HEK293T (cell line): ENCODE data around the gene TYSND1.

ENCODE experiments used
- CTCF ChIA-PET: fragments of 350-600 bp; formaldehyde crosslinking; extraction: SDS; loops from one replicate; lab custom pipeline; 2021; ENCODE audit warnings: antibody characterized with exemption, inconsistent platforms; lab: Yijun Ruan, JAX
- POLR2A ChIA-PET: fragments of 350-600 bp; formaldehyde crosslinking; extraction: SDS; loops from one replicate; lab custom pipeline; 2020; ENCODE audit warnings: antibody characterized with exemption, inconsistent platforms; lab: Yijun Ruan, JAX
- DNase-seq: peaks from one replicate; pipeline ENCODE4 v3.0.0; 2012; ENCODE audit warnings: mixed read lengths; ENCODE audit errors: extremely low spot score
- ARNT ChIP-seq: fragments of 450-650 bp; IDR thresholded peaks from 2 replicates; pipeline ENCODE4 v1.6.1; 2017; ENCODE audit warnings: mild to moderate bottlenecking
- BHLHE40 ChIP-seq: fragments of 450-650 bp; IDR thresholded peaks from 2 replicates; pipeline ENCODE4 v1.6.1; 2016; ENCODE audit warnings: mild to moderate bottlenecking, moderate library complexity, borderline replicate concordance
- CTBP1 ChIP-seq: fragments of 450-650 bp; IDR thresholded peaks from 2 replicates; pipeline ENCODE4 v1.6.1; 2016; ENCODE audit warnings: borderline replicate concordance
- ELF4 ChIP-seq: fragments of 450-650 bp; IDR thresholded peaks from 2 replicates; pipeline ENCODE4 v1.6.1; 2017; ENCODE audit warnings: antibody characterized with exemption
- FOXA1 ChIP-seq: fragments of 450-650 bp; IDR thresholded peaks from 2 replicates; pipeline ENCODE4 v1.6.1; 2016; ENCODE audit warnings: mild to moderate bottlenecking
- FOXK2 ChIP-seq: fragments of 450-650 bp; IDR thresholded peaks from 2 replicates; pipeline ENCODE4 v1.6.1; 2016; ENCODE audit warnings: mild to moderate bottlenecking
- FOXM1 ChIP-seq: fragments of 450-650 bp; IDR thresholded peaks from 2 replicates; pipeline ENCODE4 v1.6.1; 2017; ENCODE audit warnings: mild to moderate bottlenecking, borderline replicate concordance
- HDGF ChIP-seq: fragments of 450-650 bp; IDR thresholded peaks from 2 replicates; pipeline ENCODE4 v1.6.1; 2017; ENCODE audit warnings: antibody characterized with exemption, borderline replicate concordance
- L3MBTL2 ChIP-seq: fragments of 450-650 bp; conservative IDR thresholded peaks from 2 replicates; pipeline ENCODE4 v1.6.1; 2016; ENCODE audit warnings: mild to moderate bottlenecking
- LEF1 ChIP-seq: fragments of 450-650 bp; IDR thresholded peaks from 2 replicates; pipeline ENCODE4 v1.6.1; 2017; ENCODE audit warnings: mild to moderate bottlenecking, borderline replicate concordance
- NFRKB ChIP-seq: fragments of 450-650 bp; IDR thresholded peaks from 2 replicates; pipeline ENCODE4 v1.6.1; 2016; ENCODE audit warnings: mild to moderate bottlenecking, moderate library complexity
- PKNOX1 ChIP-seq: fragments of 450-650 bp; IDR thresholded peaks from 2 replicates; pipeline ENCODE4 v1.6.1; 2016
- SP1 ChIP-seq: fragments of 450-650 bp; IDR thresholded peaks from 2 replicates; pipeline ENCODE4 v1.6.1; 2017
- SUZ12 ChIP-seq: fragments of 450-650 bp; IDR thresholded peaks from 2 replicates; pipeline ENCODE4 v1.6.1; 2016; ENCODE audit warnings: mild to moderate bottlenecking
- TARDBP ChIP-seq: fragments of 450-650 bp; IDR thresholded peaks from 2 replicates; pipeline ENCODE4 v1.6.1; 2016
- ZNF384 ChIP-seq: fragments of 450-650 bp; IDR thresholded peaks from 2 replicates; pipeline ENCODE4 v1.6.1; 2016

The TYSND1 gene

GRCh38 chr10:70169011-70169410 is 22.5 kb upstream of the TYSND1 start:
- DNase-seq: no peak
- ChIA-PET POLR2A (interaction anchor here (3.3 kb wide), 1 partner anchor 23 kb away, joined by 12 read pairs; the partner anchor contains the start of gene TYSND1), CTCF (no interaction called here)
- TF ChIP-seq BHLHE40: no peak
- TF ChIP-seq FOXM1: no peak
- TF ChIP-seq ARNT: no peak
- TF ChIP-seq L3MBTL2: no peak
- TF ChIP-seq TARDBP: no peak
- no peak for TF ChIP-seq PKNOX1
- no peak for TF ChIP-seq HDGF
- TF ChIP-seq FOXA1: no peak
- no peak for TF ChIP-seq NFRKB
- no peak for TF ChIP-seq CTBP1
- no peak for TF ChIP-seq SP1
- TF ChIP-seq SUZ12: no peak
- no peak for TF ChIP-seq FOXK2
- TF ChIP-seq ELF4: no peak
- TF ChIP-seq LEF1: no peak
- no peak for TF ChIP-seq ZNF384

GRCh38 chr10:70167246-70167645 is 20.7 kb upstream of the TYSND1 start:
- ChIA-PET CTCF (no interaction called here), POLR2A (interaction anchor here (3.3 kb wide), 1 partner anchor 21 kb away, joined by 12 read pairs; the partner anchor contains the start of gene TYSND1)
- DNase-seq: no peak
- TF ChIP-seq ELF4: no peak
- no peak for TF ChIP-seq SUZ12
- no peak for TF ChIP-seq LEF1
- no peak for TF ChIP-seq BHLHE40
- TF ChIP-seq SP1: no peak
- TF ChIP-seq FOXA1: no peak
- no peak for TF ChIP-seq PKNOX1
- TF ChIP-seq TARDBP: no peak
- TF ChIP-seq FOXK2: no peak
- TF ChIP-seq FOXM1: no peak
- no peak for TF ChIP-seq ZNF384
- TF ChIP-seq CTBP1: no peak
- no peak for TF ChIP-seq ARNT
- no peak for TF ChIP-seq HDGF
- TF ChIP-seq L3MBTL2: no peak
- no peak for TF ChIP-seq NFRKB

GRCh38 chr10:70166394-70166793 is 19.9 kb upstream of the TYSND1 start:
- POLR2A ChIA-PET: interaction anchor here (3.3 kb wide), 1 partner anchor 20 kb away, joined by 12 read pairs; the partner anchor contains the start of gene TYSND1
- CTCF ChIA-PET: interaction anchor here (1.7 kb wide), 1 partner anchor 20 kb away, joined by 6 read pairs; the partner anchor contains the start of gene TYSND1
- TF ChIP-seq SP1 (no peak), LEF1 (no peak), CTBP1 (no peak), FOXK2 (no peak), NFRKB (no peak), FOXA1 (no peak), ARNT (no peak), ZNF384 (no peak), ELF4 (no peak), L3MBTL2 (no peak), TARDBP (no peak), PKNOX1 (no peak), SUZ12 (no peak), BHLHE40 (no peak), HDGF (no peak), FOXM1 (no peak)
- DNase-seq: no peak

GRCh38 chr10:70164163-70164562 is 17.7 kb upstream of the TYSND1 start:
- ChIA-PET CTCF (no interaction called here), POLR2A (no interaction called here)
- DNase-seq: no peak
- TF ChIP-seq PKNOX1 (no peak), SP1 (no peak), NFRKB (no peak), SUZ12 (no peak), FOXM1 (no peak), FOXK2 (no peak), ELF4 (no peak), CTBP1 (no peak), ZNF384 (no peak), LEF1 (no peak), L3MBTL2 (no peak), TARDBP (no peak), ARNT (no peak), HDGF (no peak), FOXA1 (no peak)

- no peak for TF ChIP-seq TARDBP
- TF ChIP-seq FOXM1: no peak
- no peak for TF ChIP-seq PKNOX1
- no peak for TF ChIP-seq CTBP1
- no peak for TF ChIP-seq SUZ12
- TF ChIP-seq LEF1: no peak
- no peak for TF ChIP-seq FOXK2
- no peak for TF ChIP-seq BHLHE40
- no peak for TF ChIP-seq NFRKB
- no peak for TF ChIP-seq HDGF
- no peak for TF ChIP-seq L3MBTL2
- no peak for TF ChIP-seq ZNF384
- no peak for TF ChIP-seq SP1
- TF ChIP-seq ELF4: no peak
- TF ChIP-seq ARNT: no peak
- TF ChIP-seq FOXA1: no peak
- ChIA-PET POLR2A (interaction anchor here (1.2 kb wide), 1 partner anchor 17 kb away, joined by 9 read pairs; the partner anchor contains the start of gene TYSND1), CTCF (no interaction called here)
- DNase-seq: no peak
Observed at GRCh38 chr10:70163448-70163847, 16.9 kb upstream of the TYSND1 start.
